ENCODE results near the gene EVA1A. TPM values are rescaled to one million over a fixed set of nuclear protein-coding genes. Genes with fewer than 3 reads are reported as not detected.
A peak's percentile ranks its signal among the peaks of the same experiment; 100 is the strongest.
"Not testable (repeated sequence)": the region's sequence is repeated elsewhere in the genome, so short reads cannot be mapped to it uniquely, and the experiment has no call there.

Gene EVA1A
- total RNA-seq, 1 donor from 2014 or later, result 110 TPM

DNA sequence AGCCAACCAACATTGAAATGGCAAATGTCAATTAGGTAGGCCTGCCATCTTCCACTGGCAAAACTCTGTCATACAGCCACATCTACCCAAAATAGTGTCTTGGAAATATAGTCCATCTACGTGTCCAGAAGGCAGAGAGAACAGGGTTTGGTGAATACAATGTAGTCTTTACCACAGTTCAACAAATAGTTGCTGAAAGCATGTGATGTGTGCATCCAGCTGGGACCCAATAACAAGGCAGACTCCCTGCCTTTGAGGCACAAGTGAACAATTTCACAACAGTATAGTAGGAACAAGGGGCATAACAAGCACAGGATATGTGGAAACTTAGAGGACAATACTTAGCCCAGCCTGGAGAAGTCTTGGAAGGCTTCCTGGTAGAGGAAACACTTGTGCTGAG is 72.6 kb downstream of the EVA1A start:
- DNase-seq (ENCODE audit: low read depth, low spot score), result no peak

GRCh38 chr2:75486735-75487134 is 74.0 kb downstream of the EVA1A start:
- not testable (repeated sequence) for DNase-seq (ENCODE audit: low read depth, low spot score)

- no peak for DNase-seq (ENCODE audit: low read depth, low spot score)
These were observed 75.9 kb downstream of the EVA1A start for GRCh38 chr2:75484840-75485239.

DNA sequence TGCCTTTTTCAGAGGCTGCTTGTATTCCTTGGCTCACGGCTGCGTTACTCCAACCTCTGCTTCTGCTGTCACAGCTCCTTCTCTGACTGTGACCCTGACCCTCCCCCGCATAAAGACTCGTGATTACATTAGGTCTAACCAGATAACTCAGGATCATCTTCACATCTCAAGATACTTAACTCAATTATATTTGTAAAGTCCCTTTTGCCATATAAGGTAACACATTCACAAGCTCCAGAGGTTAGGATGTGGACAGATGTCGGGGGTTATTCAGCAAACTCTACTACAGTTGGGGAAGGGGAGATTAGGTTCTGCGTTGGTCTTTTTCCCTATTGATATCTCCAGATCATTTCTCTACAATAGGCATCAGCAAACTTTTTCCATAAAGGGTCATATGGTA is 76.9 kb downstream of the EVA1A start:
- DNase-seq (ENCODE audit: low read depth, low spot score), result no peak

- DNase-seq (ENCODE audit: low read depth, low spot score), result no peak
These were observed 78.3 kb downstream of the EVA1A start for GRCh38 chr2:75482398-75482797.

- no peak for DNase-seq (ENCODE audit: low read depth, low spot score)
These were observed 79.5 kb downstream of the EVA1A start for GRCh38 chr2:75480971-75481836.

DNA sequence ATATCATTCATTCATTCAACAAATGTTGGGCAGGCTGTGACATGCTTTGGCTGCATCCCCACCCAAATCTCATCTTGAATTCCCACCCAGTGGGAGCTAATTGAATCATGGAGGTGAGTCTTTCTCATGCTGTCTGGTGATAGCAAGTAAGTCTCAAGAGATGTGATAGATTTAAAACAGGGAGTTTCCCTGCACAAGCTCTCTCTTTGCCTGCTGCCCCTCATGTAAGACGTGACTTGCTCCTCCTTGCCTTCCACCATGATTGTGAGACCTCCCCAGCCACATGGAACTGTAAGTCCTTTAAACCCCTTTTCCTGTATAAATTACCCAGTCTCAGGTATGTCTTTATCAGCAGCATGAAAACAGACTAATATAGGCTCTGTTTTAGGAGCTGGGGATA is 83.0 kb downstream of the EVA1A start:
- not testable (repeated sequence) for DNase-seq (ENCODE audit: low read depth, low spot score)

DNA sequence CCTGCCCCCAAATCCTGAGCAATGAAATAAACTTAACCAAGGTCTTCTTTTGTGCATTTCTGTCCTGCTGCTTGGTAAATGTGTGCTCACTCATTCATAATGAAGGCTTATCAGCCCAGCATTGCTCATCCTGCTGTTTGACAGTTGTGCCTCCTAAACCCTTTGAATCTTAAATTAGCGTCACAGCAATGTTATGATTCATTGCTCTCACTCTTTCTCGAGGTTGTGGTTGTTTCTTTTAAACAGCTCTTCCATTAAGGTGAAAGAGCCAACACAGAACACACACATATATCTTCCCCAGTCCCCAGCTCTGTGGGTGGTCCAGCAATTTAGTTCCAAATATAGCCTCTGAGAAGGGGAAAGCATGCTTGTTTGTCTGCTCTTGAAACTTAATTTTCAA is 84.0 kb downstream of the EVA1A start:
- no peak for DNase-seq (ENCODE audit: low read depth, low spot score)

DNA sequence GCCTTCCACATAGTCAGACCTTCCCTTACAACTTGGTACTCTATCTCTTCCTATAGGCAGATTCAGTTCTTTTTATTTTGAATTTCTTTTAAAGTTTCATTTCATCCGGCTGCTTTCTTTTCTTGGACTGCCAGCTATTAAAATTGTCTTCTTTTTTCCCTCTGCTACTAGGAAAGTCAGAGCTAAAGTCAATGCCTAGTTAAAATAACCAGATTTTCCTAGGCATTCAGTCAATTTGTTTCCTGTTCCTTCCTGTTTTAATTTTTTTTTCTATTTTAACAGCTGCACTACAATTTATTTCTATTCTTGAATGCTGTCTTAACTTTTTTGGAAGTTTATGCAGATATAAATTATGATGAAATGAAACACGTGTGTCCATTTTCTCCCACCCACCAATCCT is 84.8 kb downstream of the EVA1A start:
- DNase-seq (ENCODE audit: low read depth, low spot score), result no peak

DNA sequence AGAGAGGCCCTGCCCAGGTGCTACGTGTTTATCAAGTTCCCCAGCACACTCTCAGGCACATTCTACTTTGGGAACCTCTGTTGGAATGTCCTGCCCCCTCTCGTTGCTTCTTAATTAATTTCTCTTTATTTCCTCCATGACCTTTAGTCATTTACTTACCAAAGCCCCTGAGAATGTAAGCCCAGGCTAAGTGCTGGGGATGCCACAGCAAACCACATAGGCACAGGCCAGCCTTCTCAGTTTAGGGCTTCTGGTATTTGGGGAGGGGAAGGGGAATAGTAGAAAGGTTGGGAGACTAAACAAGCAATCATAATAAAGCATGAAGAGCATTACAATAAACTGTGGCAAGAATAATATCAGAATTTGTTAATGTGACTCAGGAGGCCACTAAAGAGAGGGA is 85.7 kb downstream of the EVA1A start:
- DNase-seq (ENCODE audit: low read depth, low spot score), result no peak

DNA sequence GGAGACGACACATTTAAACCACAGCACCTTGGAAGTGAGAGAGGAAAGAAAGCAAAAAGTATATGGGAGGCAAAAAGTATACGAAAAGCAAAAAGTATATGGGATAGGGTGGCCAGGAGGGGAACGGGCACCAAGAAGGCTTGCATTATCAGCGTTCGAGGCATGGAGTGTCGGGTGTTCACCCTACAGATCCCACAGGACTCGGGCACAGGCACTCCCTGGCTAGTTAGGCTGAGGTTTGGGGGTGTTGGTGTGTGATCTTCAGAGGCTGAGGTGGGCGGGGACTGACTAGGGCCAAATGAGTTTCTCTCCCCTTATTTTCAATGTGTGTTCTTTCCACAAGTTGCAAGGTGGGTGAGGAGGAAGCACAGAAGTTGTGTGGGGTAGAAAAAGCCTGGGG is 86.6 kb downstream of the EVA1A start:
- no peak for DNase-seq (ENCODE audit: low read depth, low spot score)

GRCh38 chr2:75466708-75467311 is 93.9 kb downstream of the EVA1A start:
- no peak for DNase-seq (ENCODE audit: low read depth, low spot score)

- DNase-seq (ENCODE audit: low read depth, low spot score), result peak; percentile 27
These were observed 95.3 kb downstream of the EVA1A start for GRCh38 chr2:75465317-75465984.

- peak; percentile 7 for DNase-seq (ENCODE audit: low read depth, low spot score)
These were observed 96.3 kb downstream of the EVA1A start for GRCh38 chr2:75464348-75464946.

DNA sequence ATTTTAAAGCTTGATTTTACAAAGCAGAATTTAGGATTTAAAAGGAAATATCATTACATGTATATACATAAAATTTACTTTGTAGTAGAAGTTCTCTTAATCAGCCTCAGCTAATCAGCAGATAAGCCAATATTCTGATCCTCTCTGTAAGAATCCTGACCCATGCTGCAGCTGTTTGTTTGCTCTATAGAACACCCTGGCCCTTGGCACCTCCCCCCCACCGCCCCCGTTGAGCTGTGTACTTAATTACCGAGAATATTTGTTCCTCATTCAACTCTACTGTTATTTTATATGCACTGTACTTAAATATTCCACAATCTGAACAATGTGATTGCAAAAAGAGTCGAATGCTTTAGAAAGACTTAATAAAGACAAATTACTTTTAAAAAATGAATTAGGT is 98.0 kb downstream of the EVA1A start:
- no peak for DNase-seq (ENCODE audit: low read depth, low spot score)

- no peak for DNase-seq (ENCODE audit: low read depth, low spot score)
These were observed 98.5 kb downstream of the EVA1A start for GRCh38 chr2:75462206-75462605.

GRCh38 chr2:75460630-75461029 is 100.1 kb downstream of the EVA1A start:
- no peak for DNase-seq (ENCODE audit: low read depth, low spot score)

- no peak for DNase-seq (ENCODE audit: low read depth, low spot score)
These were observed 101.0 kb downstream of the EVA1A start for GRCh38 chr2:75459565-75460310.

DNA sequence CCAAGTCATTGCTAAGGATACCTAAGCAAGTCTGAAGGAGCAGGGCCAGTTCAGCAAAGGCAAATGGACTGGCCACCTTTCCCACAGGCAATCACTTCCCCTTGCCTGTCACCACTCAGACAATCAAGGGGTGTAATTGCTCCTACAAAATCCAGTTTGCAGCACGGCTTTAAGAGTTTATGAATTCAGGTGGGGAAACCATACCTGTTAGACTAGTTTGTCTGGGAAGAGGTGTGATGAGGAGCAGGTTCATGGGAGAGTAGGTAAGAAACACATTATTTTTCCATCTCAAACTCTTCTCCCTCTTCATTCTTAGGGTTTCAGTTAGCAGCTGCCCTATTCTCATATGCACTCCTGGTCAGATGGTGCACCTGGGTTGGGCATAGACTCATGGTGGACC is 102.5 kb downstream of the EVA1A start:
- no peak for DNase-seq (ENCODE audit: low read depth, low spot score)

DNA sequence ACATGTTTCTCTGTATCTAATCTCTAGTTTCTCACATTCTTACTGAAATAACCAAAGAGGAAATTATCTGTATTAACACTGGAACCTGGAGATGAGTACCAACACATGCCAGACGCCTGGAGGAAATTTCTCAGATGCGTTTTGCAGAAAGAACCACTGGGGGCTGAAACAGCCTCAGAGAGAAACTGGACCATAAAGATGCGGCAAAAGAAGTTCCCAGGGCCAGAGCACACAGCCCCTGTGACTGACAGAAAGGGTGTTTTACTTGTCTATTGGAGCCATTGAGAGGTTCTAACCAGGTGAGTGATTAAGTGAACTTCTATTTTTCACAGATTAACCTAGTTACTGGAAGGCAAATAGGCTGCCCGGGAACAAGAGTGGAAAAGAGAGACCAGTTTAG is 103.9 kb downstream of the EVA1A start:
- DNase-seq (ENCODE audit: low read depth, low spot score), result no peak

- no peak for DNase-seq (ENCODE audit: low read depth, low spot score)
These were observed 104.6 kb downstream of the EVA1A start for GRCh38 chr2:75456111-75456510.
